ENCODE results near the gene HYAL4.
"Not testable (repeated sequence)": the region's sequence is repeated elsewhere in the genome, so short reads cannot be mapped to it uniquely, and the experiment has no call there.

Gene HYAL4

DNA sequence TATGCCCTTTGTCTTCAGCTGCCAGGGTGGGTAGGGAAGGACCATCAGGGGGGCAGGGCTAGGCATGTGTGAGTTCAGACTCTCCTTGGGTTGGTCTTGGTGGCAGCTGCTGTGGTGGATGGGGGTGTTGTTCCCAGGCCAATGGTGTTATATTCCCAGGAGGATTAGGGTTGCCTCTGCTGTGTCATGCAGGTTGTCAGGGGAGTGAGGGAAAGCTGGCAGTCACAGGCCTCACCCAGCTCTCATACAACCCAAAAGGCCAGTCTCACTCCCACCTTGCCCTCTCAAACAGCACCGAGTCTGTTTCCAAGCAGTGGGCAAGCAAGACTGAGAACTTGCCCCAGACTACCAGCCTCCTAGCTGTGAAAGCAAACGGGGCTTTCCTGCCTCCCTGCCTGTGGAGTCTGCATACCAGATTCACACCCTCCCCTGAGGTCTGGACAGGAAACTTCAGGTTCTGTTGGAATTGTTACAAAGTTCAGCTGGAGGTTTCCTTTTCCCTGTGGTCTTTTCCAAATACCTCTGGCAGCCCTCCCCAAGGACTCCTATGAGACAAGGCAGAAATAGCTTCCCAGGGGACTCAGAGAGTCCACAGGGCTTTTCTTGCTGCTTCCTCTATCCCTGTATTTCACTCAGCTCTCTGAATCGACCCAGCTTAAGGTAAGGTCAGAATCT lies 1.4 kb downstream of the HYAL4 start:
- TF ChIP-seq, protein P1, sequence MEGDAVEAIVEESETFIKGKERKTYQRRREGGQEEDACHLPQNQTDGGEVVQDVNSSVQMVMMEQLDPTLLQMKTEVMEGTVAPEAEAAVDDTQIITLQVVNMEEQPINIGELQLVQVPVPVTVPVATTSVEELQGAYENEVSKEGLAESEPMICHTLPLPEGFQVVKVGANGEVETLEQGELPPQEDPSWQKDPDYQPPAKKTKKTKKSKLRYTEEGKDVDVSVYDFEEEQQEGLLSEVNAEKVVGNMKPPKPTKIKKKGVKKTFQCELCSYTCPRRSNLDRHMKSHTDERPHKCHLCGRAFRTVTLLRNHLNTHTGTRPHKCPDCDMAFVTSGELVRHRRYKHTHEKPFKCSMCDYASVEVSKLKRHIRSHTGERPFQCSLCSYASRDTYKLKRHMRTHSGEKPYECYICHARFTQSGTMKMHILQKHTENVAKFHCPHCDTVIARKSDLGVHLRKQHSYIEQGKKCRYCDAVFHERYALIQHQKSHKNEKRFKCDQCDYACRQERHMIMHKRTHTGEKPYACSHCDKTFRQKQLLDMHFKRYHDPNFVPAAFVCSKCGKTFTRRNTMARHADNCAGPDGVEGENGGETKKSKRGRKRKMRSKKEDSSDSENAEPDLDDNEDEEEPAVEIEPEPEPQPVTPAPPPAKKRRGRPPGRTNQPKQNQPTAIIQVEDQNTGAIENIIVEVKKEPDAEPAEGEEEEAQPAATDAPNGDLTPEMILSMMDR (IDR thresholded peaks at IDR 0.05; ENCODE audit: control insufficient read depth, insufficient read depth, low read depth, low read length, missing control alignments) = no peak
- DNase-seq (ENCODE audit: low read depth) = no peak
- H3K4me3 ChIP-seq (ENCODE audit: control insufficient read depth, low read depth, low read length) = no peak overlapping the region

GRCh38 chr7:123847868-123848267 lies 2.9 kb downstream of the HYAL4 start:
- TF ChIP-seq, protein P1 (IDR thresholded peaks at IDR 0.05; ENCODE audit: control insufficient read depth, insufficient read depth, low read depth, low read length, missing control alignments) = no peak
- H3K4me3 ChIP-seq (ENCODE audit: control insufficient read depth, low read depth, low read length) = no peak overlapping the region
- DNase-seq (ENCODE audit: low read depth) = no peak

DNA sequence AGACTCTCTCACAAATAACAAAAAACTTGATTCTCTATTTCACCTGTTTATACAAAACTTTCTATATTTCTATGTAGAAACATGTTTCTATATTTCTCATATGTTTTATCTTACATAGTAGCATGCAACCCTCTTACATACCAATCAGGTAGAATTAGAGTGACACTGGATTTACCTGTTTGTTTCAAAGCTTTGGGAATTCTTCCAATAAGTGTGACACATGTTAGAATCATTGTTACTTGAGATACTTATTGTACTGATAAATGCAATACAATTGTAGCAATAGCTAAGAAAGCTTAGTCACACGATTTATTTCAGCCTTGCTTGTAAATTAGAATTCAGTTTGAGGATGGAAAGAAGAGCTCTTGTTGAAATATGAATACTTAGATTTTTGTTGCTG lies 4.9 kb downstream of the HYAL4 start:
- no peak overlapping the region for H3K4me3 ChIP-seq (ENCODE audit: control insufficient read depth, low read depth, low read length)
- TF ChIP-seq, protein P1 (IDR thresholded peaks at IDR 0.05; ENCODE audit: control insufficient read depth, insufficient read depth, low read depth, low read length, missing control alignments) = no peak
- no peak for DNase-seq (ENCODE audit: low read depth)

DNA sequence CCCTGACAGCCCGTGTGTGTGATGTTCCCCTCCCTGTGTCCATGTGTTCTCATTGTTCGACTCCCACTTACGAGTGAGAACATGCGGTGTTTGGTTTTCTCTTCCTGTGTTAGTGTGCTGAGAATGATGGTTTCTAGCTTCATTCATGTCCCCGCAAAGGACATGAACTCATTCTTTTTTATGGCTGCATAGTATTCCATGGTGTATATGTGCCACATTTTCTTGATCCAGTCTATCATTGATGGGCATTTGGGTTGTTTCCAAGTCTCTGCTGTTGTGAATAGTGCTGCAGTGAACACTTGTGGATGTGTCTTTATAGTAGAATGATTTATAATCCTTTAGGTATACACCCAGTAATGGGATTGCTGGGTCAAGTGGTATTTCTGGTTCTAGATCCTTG lies 6.4 kb downstream of the HYAL4 start:
- not testable (repeated sequence) for H3K4me3 ChIP-seq (ENCODE audit: control insufficient read depth, low read depth, low read length); DNase-seq (ENCODE audit: low read depth)

GRCh38 chr7:123854291-123854690 lies 9.3 kb downstream of the HYAL4 start:
- DNase-seq (ENCODE audit: low read depth); H3K4me3 ChIP-seq (ENCODE audit: control insufficient read depth, low read depth, low read length): not testable (repeated sequence)

- DNase-seq (ENCODE audit: low read depth); H3K4me3 ChIP-seq (ENCODE audit: control insufficient read depth, low read depth, low read length): not testable (repeated sequence)
Measured at GRCh38 chr7:123856428-123856827, 11.5 kb downstream of the HYAL4 start.

GRCh38 chr7:123860848-123861247 lies 15.9 kb downstream of the HYAL4 start:
- H3K4me3 ChIP-seq (ENCODE audit: control insufficient read depth, low read depth, low read length) = no peak overlapping the region
- no peak for DNase-seq (ENCODE audit: low read depth)
- TF ChIP-seq, protein P1 (IDR thresholded peaks at IDR 0.05; ENCODE audit: control insufficient read depth, insufficient read depth, low read depth, low read length, missing control alignments) = no peak

- no peak overlapping the region for H3K4me3 ChIP-seq (ENCODE audit: control insufficient read depth, low read depth, low read length)
- TF ChIP-seq, protein P1 (IDR thresholded peaks at IDR 0.05; ENCODE audit: control insufficient read depth, insufficient read depth, low read depth, low read length, missing control alignments) = no peak
Measured at GRCh38 chr7:123862775-123863174, 17.8 kb downstream of the HYAL4 start.

More at GRCh38 chr7:123862775-123863174, 17.8 kb downstream of the HYAL4 start:
- no peak for DNase-seq (ENCODE audit: low read depth)
